GM12892 (cell line): Measurements from ENCODE around the gene OR51B4.

Experiments used
- POLR2A ChIP-seq: IDR thresholded peaks from 2 replicates; pipeline ENCODE4 v1.6.1; 2011; ENCODE audit warnings: low read depth, low read length, control low read depth
- POLR2AphosphoS5 ChIP-seq: IDR thresholded peaks from 2 replicates; pipeline ENCODE4 v1.6.1; 2011; ENCODE audit warnings: low read depth, low read length, control low read depth

DNA sequence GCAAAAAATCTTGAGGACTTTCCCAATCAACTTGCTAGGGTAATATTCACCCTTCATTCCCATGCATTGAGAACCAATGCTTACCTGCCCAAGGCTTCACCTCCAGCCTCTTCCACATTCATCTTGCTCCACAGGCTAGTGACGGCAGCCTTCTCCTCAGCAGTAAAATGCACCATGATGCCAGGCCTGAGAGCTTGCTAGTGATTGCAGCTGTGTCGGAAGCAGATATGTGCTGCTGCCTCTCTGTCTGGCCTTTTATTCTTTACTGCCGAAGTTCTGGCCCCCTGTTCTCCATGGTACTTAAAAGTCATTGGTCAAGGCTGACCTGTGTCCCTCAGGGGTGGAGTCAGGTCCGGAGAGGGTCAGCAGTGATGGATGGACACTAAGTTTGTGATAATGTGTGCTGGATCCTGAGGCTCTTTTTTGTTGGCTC lies 32.0 kb downstream of the OR51B4 start, which contains the start of gene HBE1:
- TF ChIP-seq POLR2A (no peak), POLR2AphosphoS5 (no peak)
